GM12878 (cell line): Measurements from ENCODE around the gene CABLES1. TPM values are rescaled to one million over a fixed set of nuclear protein-coding genes. Genes with fewer than 3 reads are reported as not detected.
A peak's percentile ranks its signal among the peaks of the same experiment; 100 is the strongest.

ENCODE experiments used
- ESRRA ChIP-seq: IDR thresholded peaks from 2 replicates; pipeline ENCODE4 v1.6.1; 2012; ENCODE audit warnings: mild to moderate bottlenecking, low read length, improper control_type of control experiment
- JUND ChIP-seq: IDR thresholded peaks from 2 replicates; pipeline ENCODE4 v1.6.1; 2012; ENCODE audit warnings: low read depth, mild to moderate bottlenecking, low read length, improper control_type of control experiment, moderate library complexity
- MEF2B ChIP-seq: fragments of 450-650 bp; IDR thresholded peaks from 2 replicates; pipeline ENCODE4 v1.6.1; 2018; ENCODE audit warnings: mild to moderate bottlenecking, moderate library complexity; ENCODE audit not compliant: partially characterized antibody, poor library complexity, severe bottlenecking
- MYB ChIP-seq: fragments of 150-350 bp; IDR thresholded peaks from 2 replicates; pipeline ENCODE4 v1.6.1; 2014; ENCODE audit warnings: mild to moderate bottlenecking, low read depth, low read length, borderline replicate concordance
- NFIC ChIP-seq: IDR thresholded peaks from 2 replicates; pipeline ENCODE4 v1.6.1; 2012; ENCODE audit warnings: low read depth, mild to moderate bottlenecking, inconsistent platforms, low read length, moderate library complexity
- PML ChIP-seq: IDR thresholded peaks from 2 replicates; pipeline ENCODE4 v1.6.1; 2012; ENCODE audit warnings: low read length, inconsistent platforms
- RAD21 ChIP-seq: IDR thresholded peaks from 2 replicates; pipeline ENCODE4 v1.6.1; 2011; ENCODE audit warnings: mild to moderate bottlenecking, low read depth, low read length, moderate library complexity; ENCODE audit not compliant: insufficient read depth
- SMC3 ChIP-seq: IDR thresholded peaks from 2 replicates; pipeline ENCODE4 v1.6.1; 2011; ENCODE audit warnings: low read length, improper control_type of control experiment, borderline replicate concordance
- ZNF207 ChIP-seq: fragments of 450-650 bp; IDR thresholded peaks from 2 replicates; pipeline ENCODE4 v1.6.1; 2014; ENCODE audit warnings: antibody characterized with exemption, mild to moderate bottlenecking, borderline replicate concordance
- ZNF384 ChIP-seq: IDR thresholded peaks from 2 replicates; pipeline ENCODE4 v1.6.1; 2012; ENCODE audit warnings: low read depth, mild to moderate bottlenecking, low read length, improper control_type of control experiment, borderline replicate concordance
- polyA plus RNA-seq, 11 experiments: library from polyadenylated mRNA; depleted of rRNA in 4 of 11; unstranded in 6 of 11; stranded (reverse) in 5 of 11; fragments of >200 nt; fragmentation: Nextera tagmentation in 4 of 11; fragmentation: Illumina TruSeq in 1 of 11; extraction: Ambion mirVana in 4 of 11; extraction: Trizol in 1 of 11; gene quantifications; 1 replicate in 1 of 11; 2 replicates in 10 of 11; pipeline versions ENCODE4 v1.2.1 to v1.2.3, GENCODE V29; 2011 to 2016; ENCODE audit warnings: inconsistent platforms in 2 of 11, missing spikeins in 2 of 11, low read depth in 1 of 11
- total RNA-seq, 4 experiments: library from RNA; depleted of rRNA in 3 of 4; stranded (reverse); fragments of >200 nt in 3 of 4; fragmentation: Illumina TruSeq in 1 of 4; extraction: Trizol in 1 of 4; gene quantifications; 2 replicates each; pipeline versions ENCODE4 v1.2.1 to v1.2.3, GENCODE V29; 2013 to 2021
- TF ChIP-seq, protein P1 (sequence below): fragments of 450-650 bp; IDR thresholded peaks from 2 replicates; pipeline ENCODE4 v1.6.1; 2017; ENCODE audit warnings: mild to moderate bottlenecking, moderate library complexity
- TF ChIP-seq, protein P2 (sequence below): fragments of 450-650 bp; IDR thresholded peaks from 2 replicates; pipeline ENCODE4 v1.6.1; 2018; ENCODE audit warnings: borderline replicate concordance, mild to moderate bottlenecking; ENCODE audit not compliant: partially characterized antibody
- TF ChIP-seq, protein P3 (sequence below): fragments of 450-650 bp; IDR thresholded peaks from 2 replicates; pipeline ENCODE4 v1.6.1; 2016; ENCODE audit warnings: mild to moderate bottlenecking
- TF ChIP-seq, protein P4 (sequence below): fragments of 450-650 bp; IDR thresholded peaks from 2 replicates; pipeline ENCODE4 v1.6.1; 2017; ENCODE audit warnings: mild to moderate bottlenecking, moderate library complexity

The CABLES1 gene
- total and polyA plus RNA-seq, 10 of the 15 experiments (the other 5 are each of a cell fraction or from before 2014, with no cell fraction given) = 2.9 to 27.2 (median 8.2) TPM

DNA sequence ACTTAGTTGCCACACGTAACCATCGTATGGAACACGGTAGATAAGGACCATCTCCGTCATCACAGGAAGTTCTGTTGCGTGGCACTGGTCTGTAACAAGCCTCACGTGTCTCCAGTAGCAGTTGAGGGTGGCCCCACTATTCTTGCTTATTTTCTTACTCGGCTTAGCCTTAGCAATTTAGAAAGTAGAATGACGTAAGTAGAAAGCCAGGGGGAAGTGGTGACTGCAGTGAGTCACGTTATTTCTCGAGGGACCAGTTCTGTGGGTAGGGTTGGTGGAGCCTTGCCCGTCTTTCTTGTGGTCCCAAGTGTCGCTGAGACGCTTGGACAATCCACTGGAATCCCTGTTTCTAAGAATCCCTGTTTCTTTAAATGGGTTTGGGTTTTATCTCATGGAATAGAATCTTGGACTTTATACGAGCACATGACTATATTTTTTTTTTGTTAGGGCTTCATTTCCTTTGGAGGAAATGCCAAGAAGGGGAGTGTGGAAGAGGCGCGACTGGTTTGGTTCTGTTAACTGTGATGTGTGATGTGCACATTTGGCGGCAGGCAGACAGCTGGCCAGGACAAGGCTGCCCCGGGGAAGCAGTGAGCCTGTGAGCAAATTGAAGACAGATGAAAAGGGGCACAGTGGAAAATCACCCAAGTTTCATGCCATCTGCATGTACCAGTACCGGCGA lies 96.2 kb downstream of the CABLES1 start (continued):
- TF ChIP-seq, protein P1, sequence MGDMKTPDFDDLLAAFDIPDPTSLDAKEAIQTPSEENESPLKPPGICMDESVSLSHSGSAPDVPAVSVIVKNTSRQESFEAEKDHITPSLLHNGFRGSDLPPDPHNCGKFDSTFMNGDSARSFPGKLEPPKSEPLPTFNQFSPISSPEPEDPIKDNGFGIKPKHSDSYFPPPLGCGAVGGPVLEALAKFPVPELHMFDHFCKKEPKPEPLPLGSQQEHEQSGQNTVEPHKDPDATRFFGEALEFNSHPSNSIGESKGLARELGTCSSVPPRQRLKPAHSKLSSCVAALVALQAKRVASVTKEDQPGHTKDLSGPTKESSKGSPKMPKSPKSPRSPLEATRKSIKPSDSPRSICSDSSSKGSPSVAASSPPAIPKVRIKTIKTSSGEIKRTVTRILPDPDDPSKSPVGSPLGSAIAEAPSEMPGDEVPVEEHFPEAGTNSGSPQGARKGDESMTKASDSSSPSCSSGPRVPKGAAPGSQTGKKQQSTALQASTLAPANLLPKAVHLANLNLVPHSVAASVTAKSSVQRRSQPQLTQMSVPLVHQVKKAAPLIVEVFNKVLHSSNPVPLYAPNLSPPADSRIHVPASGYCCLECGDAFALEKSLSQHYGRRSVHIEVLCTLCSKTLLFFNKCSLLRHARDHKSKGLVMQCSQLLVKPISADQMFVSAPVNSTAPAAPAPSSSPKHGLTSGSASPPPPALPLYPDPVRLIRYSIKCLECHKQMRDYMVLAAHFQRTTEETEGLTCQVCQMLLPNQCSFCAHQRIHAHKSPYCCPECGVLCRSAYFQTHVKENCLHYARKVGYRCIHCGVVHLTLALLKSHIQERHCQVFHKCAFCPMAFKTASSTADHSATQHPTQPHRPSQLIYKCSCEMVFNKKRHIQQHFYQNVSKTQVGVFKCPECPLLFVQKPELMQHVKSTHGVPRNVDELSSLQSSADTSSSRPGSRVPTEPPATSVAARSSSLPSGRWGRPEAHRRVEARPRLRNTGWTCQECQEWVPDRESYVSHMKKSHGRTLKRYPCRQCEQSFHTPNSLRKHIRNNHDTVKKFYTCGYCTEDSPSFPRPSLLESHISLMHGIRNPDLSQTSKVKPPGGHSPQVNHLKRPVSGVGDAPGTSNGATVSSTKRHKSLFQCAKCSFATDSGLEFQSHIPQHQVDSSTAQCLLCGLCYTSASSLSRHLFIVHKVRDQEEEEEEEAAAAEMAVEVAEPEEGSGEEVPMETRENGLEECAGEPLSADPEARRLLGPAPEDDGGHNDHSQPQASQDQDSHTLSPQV = peak; percentile 98
- peak; percentile 14; the same call in 1 of the 2 replicates for TF ChIP-seq SMC3
- TF ChIP-seq JUND = peak; percentile 97
- TF ChIP-seq ESRRA = no peak
- peak; percentile 99 for TF ChIP-seq MEF2B
- TF ChIP-seq MYB = peak; percentile 98
- TF ChIP-seq, protein P2, sequence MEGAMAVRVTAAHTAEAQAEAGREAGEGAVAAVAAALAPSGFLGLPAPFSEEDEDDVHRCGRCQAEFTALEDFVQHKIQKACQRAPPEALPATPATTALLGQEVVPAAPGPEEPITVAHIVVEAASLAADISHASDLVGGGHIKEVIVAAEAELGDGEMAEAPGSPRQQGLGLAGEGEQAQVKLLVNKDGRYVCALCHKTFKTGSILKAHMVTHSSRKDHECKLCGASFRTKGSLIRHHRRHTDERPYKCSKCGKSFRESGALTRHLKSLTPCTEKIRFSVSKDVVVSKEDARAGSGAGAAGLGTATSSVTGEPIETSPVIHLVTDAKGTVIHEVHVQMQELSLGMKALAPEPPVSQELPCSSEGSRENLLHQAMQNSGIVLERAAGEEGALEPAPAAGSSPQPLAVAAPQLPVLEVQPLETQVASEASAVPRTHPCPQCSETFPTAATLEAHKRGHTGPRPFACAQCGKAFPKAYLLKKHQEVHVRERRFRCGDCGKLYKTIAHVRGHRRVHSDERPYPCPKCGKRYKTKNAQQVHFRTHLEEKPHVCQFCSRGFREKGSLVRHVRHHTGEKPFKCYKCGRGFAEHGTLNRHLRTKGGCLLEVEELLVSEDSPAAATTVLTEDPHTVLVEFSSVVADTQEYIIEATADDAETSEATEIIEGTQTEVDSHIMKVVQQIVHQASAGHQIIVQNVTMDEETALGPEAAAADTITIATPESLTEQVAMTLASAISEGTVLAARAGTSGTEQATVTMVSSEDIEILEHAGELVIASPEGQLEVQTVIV = peak; percentile 38
- TF ChIP-seq, protein P3, sequence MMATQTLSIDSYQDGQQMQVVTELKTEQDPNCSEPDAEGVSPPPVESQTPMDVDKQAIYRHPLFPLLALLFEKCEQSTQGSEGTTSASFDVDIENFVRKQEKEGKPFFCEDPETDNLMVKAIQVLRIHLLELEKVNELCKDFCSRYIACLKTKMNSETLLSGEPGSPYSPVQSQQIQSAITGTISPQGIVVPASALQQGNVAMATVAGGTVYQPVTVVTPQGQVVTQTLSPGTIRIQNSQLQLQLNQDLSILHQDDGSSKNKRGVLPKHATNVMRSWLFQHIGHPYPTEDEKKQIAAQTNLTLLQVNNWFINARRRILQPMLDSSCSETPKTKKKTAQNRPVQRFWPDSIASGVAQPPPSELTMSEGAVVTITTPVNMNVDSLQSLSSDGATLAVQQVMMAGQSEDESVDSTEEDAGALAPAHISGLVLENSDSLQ = peak; percentile 59; the same call in 1 of the 2 replicates
- peak; percentile 94 for TF ChIP-seq PML
- TF ChIP-seq, protein P4, sequence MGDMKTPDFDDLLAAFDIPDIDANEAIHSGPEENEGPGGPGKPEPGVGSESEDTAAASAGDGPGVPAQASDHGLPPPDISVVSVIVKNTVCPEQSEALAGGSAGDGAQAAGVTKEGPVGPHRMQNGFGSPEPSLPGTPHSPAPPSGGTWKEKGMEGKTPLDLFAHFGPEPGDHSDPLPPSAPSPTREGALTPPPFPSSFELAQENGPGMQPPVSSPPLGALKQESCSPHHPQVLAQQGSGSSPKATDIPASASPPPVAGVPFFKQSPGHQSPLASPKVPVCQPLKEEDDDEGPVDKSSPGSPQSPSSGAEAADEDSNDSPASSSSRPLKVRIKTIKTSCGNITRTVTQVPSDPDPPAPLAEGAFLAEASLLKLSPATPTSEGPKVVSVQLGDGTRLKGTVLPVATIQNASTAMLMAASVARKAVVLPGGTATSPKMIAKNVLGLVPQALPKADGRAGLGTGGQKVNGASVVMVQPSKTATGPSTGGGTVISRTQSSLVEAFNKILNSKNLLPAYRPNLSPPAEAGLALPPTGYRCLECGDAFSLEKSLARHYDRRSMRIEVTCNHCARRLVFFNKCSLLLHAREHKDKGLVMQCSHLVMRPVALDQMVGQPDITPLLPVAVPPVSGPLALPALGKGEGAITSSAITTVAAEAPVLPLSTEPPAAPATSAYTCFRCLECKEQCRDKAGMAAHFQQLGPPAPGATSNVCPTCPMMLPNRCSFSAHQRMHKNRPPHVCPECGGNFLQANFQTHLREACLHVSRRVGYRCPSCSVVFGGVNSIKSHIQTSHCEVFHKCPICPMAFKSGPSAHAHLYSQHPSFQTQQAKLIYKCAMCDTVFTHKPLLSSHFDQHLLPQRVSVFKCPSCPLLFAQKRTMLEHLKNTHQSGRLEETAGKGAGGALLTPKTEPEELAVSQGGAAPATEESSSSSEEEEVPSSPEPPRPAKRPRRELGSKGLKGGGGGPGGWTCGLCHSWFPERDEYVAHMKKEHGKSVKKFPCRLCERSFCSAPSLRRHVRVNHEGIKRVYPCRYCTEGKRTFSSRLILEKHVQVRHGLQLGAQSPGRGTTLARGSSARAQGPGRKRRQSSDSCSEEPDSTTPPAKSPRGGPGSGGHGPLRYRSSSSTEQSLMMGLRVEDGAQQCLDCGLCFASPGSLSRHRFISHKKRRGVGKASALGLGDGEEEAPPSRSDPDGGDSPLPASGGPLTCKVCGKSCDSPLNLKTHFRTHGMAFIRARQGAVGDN = peak; percentile 100
- TF ChIP-seq ZNF384 = peak; percentile 57; the same call in 1 of the 2 replicates
- no peak; the same call in 1 of the 2 replicates for TF ChIP-seq RAD21
- peak; percentile 99 for TF ChIP-seq NFIC
- peak; percentile 64; the same call in 1 of the 2 replicates for TF ChIP-seq ZNF207
